HepG2 (cell line): ENCODE measurements around the gene NRK. TPM values are rescaled to one million over a fixed set of nuclear protein-coding genes. Genes with fewer than 3 reads are reported as not detected.

Source experiments
- CBX1 ChIP-seq: IDR thresholded peaks from one replicate; pipeline ENCODE4 v1.6.1; 2016; ENCODE audit warnings: antibody characterized with exemption, low read depth
- CBX5 ChIP-seq: sonication (generic); formaldehyde crosslinking; IDR thresholded peaks from 2 replicates; pipeline ENCODE4 v1.4.0; 2020; ENCODE audit warnings: missing genetic modification reagents, borderline replicate concordance
- HMG20B ChIP-seq: conservative IDR thresholded peaks from 2 replicates; pipeline ENCODE4 v1.6.1; 2016; ENCODE audit warnings: missing genetic modification reagents, missing compliant biosample characterization
- IRF1 ChIP-seq: sonication (generic); formaldehyde crosslinking; IDR thresholded peaks from 2 replicates; pipeline ENCODE4 v1.4.0; 2020; ENCODE audit warnings: low read depth, mild to moderate bottlenecking, missing genetic modification reagents
- KLF15 ChIP-seq: sonication (generic); formaldehyde crosslinking; IDR thresholded peaks from 2 replicates; pipeline ENCODE4 v1.8.1; 2023; ENCODE audit warnings: borderline replicate concordance, mild to moderate bottlenecking, inconsistent platforms, missing genetic modification reagents, mixed read lengths
- ONECUT2 ChIP-seq: sonication (generic); formaldehyde crosslinking; IDR thresholded peaks from 2 replicates; pipeline ENCODE4 v1.4.0; 2020; ENCODE audit warnings: missing genetic modification reagents
- PITX1 ChIP-seq: sonication (generic); formaldehyde crosslinking; IDR thresholded peaks from 2 replicates; pipeline ENCODE4 v1.5.1; 2020; ENCODE audit warnings: mild to moderate bottlenecking, missing genetic modification reagents
- RBM39 ChIP-seq: fragments of 200-400 bp; formaldehyde crosslinking; IDR thresholded peaks from one replicate; pipeline ENCODE4 v1.6.1; 2018; ENCODE audit warnings: antibody characterized with exemption, mild to moderate bottlenecking, low read depth, low read length; ENCODE audit not compliant: poor library complexity, severe bottlenecking
- RERE ChIP-seq: IDR thresholded peaks from 2 replicates; pipeline ENCODE4 v1.6.1; 2016; ENCODE audit warnings: low read depth, missing genetic modification reagents, missing compliant biosample characterization
- SNAI1 ChIP-seq: sonication (generic); formaldehyde crosslinking; IDR thresholded peaks from 2 replicates; pipeline ENCODE4 v1.5.0; 2020; ENCODE audit warnings: mild to moderate bottlenecking, missing genetic modification reagents, borderline replicate concordance
- SP1 ChIP-seq, 2 experiments: fragments of 450-650 bp in 1 of 2; sonication (generic) in 1 of 2; formaldehyde crosslinking in 1 of 2; IDR thresholded peaks; 2 replicates each; pipeline versions ENCODE4 v1.4.0 to v1.6.1; 2016 to 2020; ENCODE audit warnings: missing genetic modification reagents in 1 of 2
- THAP7 ChIP-seq: sonication (generic); formaldehyde crosslinking; IDR thresholded peaks from 2 replicates; pipeline ENCODE4 v1.8.1; 2023; ENCODE audit warnings: mild to moderate bottlenecking, missing genetic modification reagents
- TRIM22 ChIP-seq: fragments of 450-650 bp; IDR thresholded peaks from 2 replicates; pipeline ENCODE4 v1.6.1; 2017
- ZFP62 ChIP-seq: sonication (generic); formaldehyde crosslinking; IDR thresholded peaks from 2 replicates; pipeline ENCODE4 v1.4.0; 2020; ENCODE audit warnings: missing genetic modification reagents
- ZNF136 ChIP-seq: sonication (generic); formaldehyde crosslinking; IDR thresholded peaks from 2 replicates; pipeline ENCODE4 v1.8.1; 2022; ENCODE audit warnings: low read depth, mild to moderate bottlenecking, moderate library complexity, missing genetic modification reagents
- ZNF282 ChIP-seq: fragments of 450-650 bp; IDR thresholded peaks from 2 replicates; pipeline ENCODE4 v1.6.1; 2018; ENCODE audit not compliant: partially characterized antibody
- ZNF567 ChIP-seq: sonication (generic); formaldehyde crosslinking; IDR thresholded peaks from 2 replicates; pipeline ENCODE4 v1.8.1; 2023; ENCODE audit warnings: mild to moderate bottlenecking, missing genetic modification reagents, borderline replicate concordance
- ZNF577 ChIP-seq: sonication (generic); formaldehyde crosslinking; IDR thresholded peaks from 2 replicates; pipeline ENCODE4 v1.4.0; 2020; ENCODE audit warnings: mild to moderate bottlenecking, low read depth, missing genetic modification reagents, borderline replicate concordance
- ZNF639 ChIP-seq: conservative IDR thresholded peaks from 2 replicates; pipeline ENCODE4 v1.6.1; 2018; ENCODE audit warnings: missing genetic modification reagents
- ZNF780A ChIP-seq: sonication (generic); formaldehyde crosslinking; IDR thresholded peaks from 2 replicates; pipeline ENCODE4 v1.8.0; 2022; ENCODE audit warnings: mild to moderate bottlenecking, missing genetic modification reagents, moderate library complexity
- polyA plus RNA-seq, 8 experiments: library from polyadenylated mRNA; depleted of rRNA in 3 of 8; stranded (reverse) in 7 of 8; unstranded in 1 of 8; fragments of >200 nt; fragmentation: Illumina TruSeq in 4 of 8; extraction: Trizol in 4 of 8; gene quantifications; 2 replicates each; pipeline versions ENCODE4 v1.2.1 to v1.2.3, GENCODE V29; 2011 to 2016; ENCODE audit warnings: low read depth in 4 of 8, missing spikeins in 1 of 8, mixed read lengths in 1 of 8; ENCODE audit not compliant: insufficient read depth in 1 of 8
- total RNA-seq, 5 experiments: library from RNA; depleted of rRNA; stranded (reverse); fragments of >200 nt; fragmentation: Illumina TruSeq; extraction: Trizol; gene quantifications; 2 replicates each; pipeline ENCODE4 v1.2.3, GENCODE V29; 2016; ENCODE audit warnings: low read depth in 1 of 5

NRK gene
- total and polyA plus RNA-seq, 2 of the 13 experiments (the other 11 are each of a cell fraction or from before 2014, with no cell fraction given), result not detected

GRCh38 chrX:106007815-106008214, 185.5 kb downstream of the NRK start (continued):
- TF ChIP-seq RERE (CRISPR knock-in tag) (0 out of 2 replicates have a peak, but pooled peaks have one; percentile 22), ZNF282 (no peak), KLF15 (no peak), ZFP62 (no peak), PITX1 (CRISPR knock-in tag) (peak; percentile 70; the same call in 1 of the 2 replicates), ZNF639 (CRISPR knock-in tag) (no peak), ZNF780A (CRISPR knock-in tag) (no peak), ZNF577 (CRISPR knock-in tag) (no peak), ZNF567 (CRISPR knock-in tag) (no peak), ZNF136 (no peak), CBX1 (no peak), RBM39 (no peak), SP1 (IDR thresholded peaks at IDR 0.05) (no peak), SP1 (CRISPR knock-in tag; IDR thresholded peaks at IDR 0.05) (no peak), ONECUT2 (CRISPR knock-in tag) (no peak), CBX5 (CRISPR knock-in tag) (peak; percentile 45; the same call in 1 of the 2 replicates), HMG20B (no peak), THAP7 (CRISPR knock-in tag) (no peak), IRF1 (CRISPR knock-in tag) (no peak), SNAI1 (CRISPR knock-in tag) (no peak), TRIM22 (no peak)
